OCI-LY1 (cell line): ENCODE measurements around the gene DIP2C.
"Not testable (repeated sequence)": the region's sequence is repeated elsewhere in the genome, so short reads cannot be mapped to it uniquely, and the experiment has no call there.

Experiments
- H2AFZ ChIP-seq: fragments of 200-600 bp; sonication (generic), shearing (Covaris generic); 2 replicates; pipeline ENCODE4 v1.6.0; 2014; ENCODE audit warnings: antibody characterized with exemption, mild to moderate bottlenecking, low read length
- H3F3A ChIP-seq: fragments of 200-600 bp; sonication (generic), shearing (Covaris generic); 2 replicates; pipeline ENCODE4 v1.6.0; 2014; ENCODE audit warnings: mild to moderate bottlenecking, antibody characterized with exemption, low read length, moderate library complexity; ENCODE audit not compliant: insufficient read depth
- H3K27ac ChIP-seq: fragments of 200-600 bp; sonication (generic); 2 replicates; pipeline ENCODE4 v1.5.1; 2014; ENCODE audit warnings: low read length, mixed run types, mild to moderate bottlenecking, low read depth; ENCODE audit not compliant: poor library complexity, severe bottlenecking
- H3K27me3 ChIP-seq: fragments of 200-600 bp; sonication (generic); 2 replicates; pipeline ENCODE4 v1.6.0; 2014; ENCODE audit warnings: antibody characterized with exemption, mild to moderate bottlenecking, low read length, moderate library complexity; ENCODE audit not compliant: insufficient read depth
- H3K36me3 ChIP-seq: fragments of 200-600 bp; sonication (generic); 2 replicates; pipeline ENCODE4 v1.6.1; 2014; ENCODE audit warnings: mild to moderate bottlenecking, antibody characterized with exemption, low read length, moderate library complexity, mixed read lengths; ENCODE audit not compliant: insufficient read depth
- H3K4me1 ChIP-seq: fragments of 200-600 bp; sonication (generic); 2 replicates; pipeline ENCODE4 v1.5.1; 2014; ENCODE audit warnings: mild to moderate bottlenecking, low read length, moderate library complexity; ENCODE audit not compliant: insufficient read depth, severe bottlenecking
- H3K4me2 ChIP-seq: fragments of 200-600 bp; sonication (generic), shearing (Covaris generic); 2 replicates; pipeline ENCODE4 v1.6.1; 2014; ENCODE audit warnings: low read length
- H3K4me3 ChIP-seq: fragments of 200-600 bp; sonication (generic); 2 replicates; pipeline ENCODE4 v1.5.1; 2014; ENCODE audit warnings: low read length, low read depth, mild to moderate bottlenecking, mixed read lengths; ENCODE audit not compliant: poor library complexity, severe bottlenecking
- H3K79me2 ChIP-seq: fragments of 200-600 bp; shearing (Covaris generic); 2 replicates; pipeline ENCODE4 v1.6.1; 2016; ENCODE audit warnings: mixed run types, low read length, mixed read lengths; ENCODE audit not compliant: insufficient read depth
- H3K9ac ChIP-seq: fragments of 200-600 bp; sonication (generic), shearing (Covaris generic); 2 replicates; pipeline ENCODE4 v1.6.1; 2014; ENCODE audit warnings: mild to moderate bottlenecking, low read length, mixed read lengths
- H3K9me2 ChIP-seq: fragments of 200-600 bp; sonication (generic), shearing (Covaris generic); 2 replicates; pipeline ENCODE4 v1.6.1; 2014; ENCODE audit warnings: low read depth, mild to moderate bottlenecking, low read length, mixed read lengths
- H3K9me3 ChIP-seq: fragments of 200-600 bp; shearing (Covaris generic); 2 replicates; pipeline ENCODE4 v1.6.1; 2014; ENCODE audit warnings: low read length, mixed read lengths
- H4K20me1 ChIP-seq: fragments of 200-600 bp; sonication (generic), shearing (Covaris generic); 2 replicates; pipeline ENCODE4 v1.6.0; 2016; ENCODE audit warnings: mild to moderate bottlenecking, low read length; ENCODE audit not compliant: insufficient read depth
- EZH2 ChIP-seq: fragments of 200-600 bp; sonication (generic), shearing (Covaris generic); IDR thresholded peaks from 2 replicates; pipeline ENCODE4 v1.8.0; 2017; ENCODE audit warnings: borderline replicate concordance, mixed run types, mild to moderate bottlenecking, antibody characterized with exemption, low read length, moderate library complexity, mixed read lengths
- TF ChIP-seq, protein P1 (sequence below): fragments of 200-600 bp; sonication (generic), shearing (Covaris generic); IDR thresholded peaks from 2 replicates; pipeline ENCODE4 v1.5.1; 2017; ENCODE audit warnings: mild to moderate bottlenecking, antibody characterized with exemption, low read length, moderate library complexity, mixed read lengths

Gene DIP2C

DNA sequence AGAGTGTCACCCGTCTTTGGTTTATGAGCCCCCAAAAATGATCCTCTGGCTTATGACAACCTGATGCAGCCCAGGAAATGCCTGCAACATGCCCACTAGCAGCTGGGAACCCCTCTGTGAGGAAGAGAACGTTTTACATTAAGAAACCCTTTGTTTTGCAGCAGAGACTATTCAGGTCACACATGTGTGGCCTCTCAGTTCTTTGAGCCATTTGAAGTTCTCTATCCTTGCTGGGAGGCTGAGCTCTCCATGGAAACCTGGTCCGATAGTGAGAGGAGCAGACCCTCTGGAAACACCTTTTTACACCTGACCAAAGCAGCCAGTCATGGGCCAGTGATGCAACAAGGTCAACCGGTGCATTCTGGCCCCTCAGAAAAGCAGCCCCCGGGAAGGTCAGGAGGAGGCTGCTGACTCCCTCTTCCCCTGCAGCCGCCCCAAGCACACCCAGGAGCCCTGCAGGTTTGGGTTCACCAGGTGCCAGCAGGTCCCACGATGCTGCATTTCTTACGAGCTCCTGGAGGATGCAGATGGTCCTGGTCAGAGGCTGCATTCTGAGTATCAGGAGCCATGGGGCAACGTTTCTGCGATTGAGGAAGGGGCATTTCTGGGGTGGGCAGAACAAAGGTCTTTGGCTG is 419.9 kb downstream of the DIP2C start:
- no peaks in the 10 kb centered on the region for H3K79me2 ChIP-seq
- H3K4me2 ChIP-seq: no peak overlapping the region
- no peak overlapping the region for H2AFZ ChIP-seq
- no peaks in the 10 kb centered on the region for H3K27me3 ChIP-seq
- peaks cover 13% of the 10 kb centered on the region for H3K36me3 ChIP-seq
- no peaks in the 10 kb centered on the region for H3F3A ChIP-seq
- no peaks in the 10 kb centered on the region for H3K9me2 ChIP-seq
- no peaks in the 10 kb centered on the region for H3K9me3 ChIP-seq
- no peaks in the 10 kb centered on the region for H4K20me1 ChIP-seq
- no peak overlapping the region for H3K4me3 ChIP-seq
- H3K4me1 ChIP-seq: peaks cover 12% of the 10 kb centered on the region
- no peak overlapping the region for H3K9ac ChIP-seq
- no peak overlapping the region for H3K27ac ChIP-seq
- TF ChIP-seq, protein P1, sequence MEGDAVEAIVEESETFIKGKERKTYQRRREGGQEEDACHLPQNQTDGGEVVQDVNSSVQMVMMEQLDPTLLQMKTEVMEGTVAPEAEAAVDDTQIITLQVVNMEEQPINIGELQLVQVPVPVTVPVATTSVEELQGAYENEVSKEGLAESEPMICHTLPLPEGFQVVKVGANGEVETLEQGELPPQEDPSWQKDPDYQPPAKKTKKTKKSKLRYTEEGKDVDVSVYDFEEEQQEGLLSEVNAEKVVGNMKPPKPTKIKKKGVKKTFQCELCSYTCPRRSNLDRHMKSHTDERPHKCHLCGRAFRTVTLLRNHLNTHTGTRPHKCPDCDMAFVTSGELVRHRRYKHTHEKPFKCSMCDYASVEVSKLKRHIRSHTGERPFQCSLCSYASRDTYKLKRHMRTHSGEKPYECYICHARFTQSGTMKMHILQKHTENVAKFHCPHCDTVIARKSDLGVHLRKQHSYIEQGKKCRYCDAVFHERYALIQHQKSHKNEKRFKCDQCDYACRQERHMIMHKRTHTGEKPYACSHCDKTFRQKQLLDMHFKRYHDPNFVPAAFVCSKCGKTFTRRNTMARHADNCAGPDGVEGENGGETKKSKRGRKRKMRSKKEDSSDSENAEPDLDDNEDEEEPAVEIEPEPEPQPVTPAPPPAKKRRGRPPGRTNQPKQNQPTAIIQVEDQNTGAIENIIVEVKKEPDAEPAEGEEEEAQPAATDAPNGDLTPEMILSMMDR: no peak
- no peak for TF ChIP-seq EZH2

- Histone ChIP-seq H3K27ac (no peak overlapping the region), H3K79me2 (no peaks in the 10 kb centered on the region), H3K9me2 (no peaks in the 10 kb centered on the region), H3K36me3 (peaks cover 12% of the 10 kb centered on the region), H3K4me3 (no peak overlapping the region), H3K4me1 (peaks cover 12% of the 10 kb centered on the region), H2AFZ (no peak overlapping the region), H3K9ac (no peak overlapping the region), H3K9me3 (peaks cover 4% of the 10 kb centered on the region), H3K4me2 (no peak overlapping the region), H3F3A (no peaks in the 10 kb centered on the region), H3K27me3 (no peaks in the 10 kb centered on the region), H4K20me1 (no peaks in the 10 kb centered on the region)
- TF ChIP-seq, protein P1: no peak
- TF ChIP-seq EZH2: no peak
Measured at GRCh38 chr10:267705-268104, 421.8 kb downstream of the DIP2C start.

DNA sequence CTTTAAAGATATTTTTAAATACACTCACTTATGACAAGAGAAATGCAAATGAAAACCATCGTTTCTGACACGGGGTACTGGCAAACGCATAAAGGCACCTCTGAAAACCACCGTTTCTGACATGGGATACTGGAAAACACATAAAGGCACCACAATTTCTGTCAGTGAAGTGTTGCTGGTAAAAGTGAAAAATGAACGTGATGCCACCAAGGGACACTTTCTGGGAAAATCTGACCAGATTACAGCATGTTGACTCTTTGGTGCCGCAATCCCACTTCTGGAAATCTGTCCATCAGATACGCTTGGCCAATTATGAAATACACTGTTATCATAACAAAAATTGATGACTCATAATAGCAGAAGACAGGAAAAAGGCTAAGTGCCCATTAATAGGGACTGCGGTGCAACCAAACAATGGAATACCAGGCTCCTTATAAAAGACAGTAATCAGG is 422.5 kb downstream of the DIP2C start:
- Histone ChIP-seq H3K4me2 (no peak overlapping the region), H3K4me3 (no peak overlapping the region), H3K9ac (no peak overlapping the region), H2AFZ (no peak overlapping the region), H3F3A (no peaks in the 10 kb centered on the region), H3K27ac (peak overlapping the region; percentile 31), H3K4me1 (peaks cover 16% of the 10 kb centered on the region), H3K79me2 (no peaks in the 10 kb centered on the region), H3K9me3 (peaks cover 9% of the 10 kb centered on the region), H3K27me3 (no peaks in the 10 kb centered on the region), H3K9me2 (no peaks in the 10 kb centered on the region), H4K20me1 (no peaks in the 10 kb centered on the region), H3K36me3 (peaks cover 16% of the 10 kb centered on the region)
- TF ChIP-seq, protein P1: no peak
- TF ChIP-seq EZH2: no peak

GRCh38 chr10:265816-266588 is 423.5 kb downstream of the DIP2C start:
- not testable (repeated sequence) for H3K9me2 ChIP-seq, H2AFZ ChIP-seq, H3F3A ChIP-seq, H3K4me2 ChIP-seq, H3K79me2 ChIP-seq, H3K4me3 ChIP-seq, H3K27ac ChIP-seq, H3K27me3 ChIP-seq, H3K9me3 ChIP-seq, H4K20me1 ChIP-seq, H3K9ac ChIP-seq
- H3K4me1 ChIP-seq: peaks cover 26% of the 10 kb centered on the region
- peaks cover 20% of the 10 kb centered on the region for H3K36me3 ChIP-seq

DNA sequence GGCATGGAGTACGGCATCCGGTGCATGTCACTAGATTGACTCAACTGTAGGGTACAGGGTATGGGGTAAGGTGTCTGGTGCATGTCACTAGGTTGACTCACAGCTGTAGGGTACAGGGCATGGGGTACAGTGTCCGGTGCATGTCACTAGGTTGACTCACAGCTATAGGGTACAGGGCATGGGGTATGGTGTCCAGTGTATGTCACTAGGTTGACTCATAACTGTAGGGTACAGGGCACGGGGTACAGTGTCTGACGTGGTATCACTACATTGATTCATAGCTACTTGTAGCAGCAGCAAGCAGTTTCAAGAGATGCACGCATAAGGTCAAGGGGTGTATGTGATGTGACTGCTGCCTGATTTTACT is 424.4 kb downstream of the DIP2C start:
- H3K27me3 ChIP-seq, H4K20me1 ChIP-seq, H3K79me2 ChIP-seq, H3K4me2 ChIP-seq, H3K27ac ChIP-seq, H3F3A ChIP-seq, H3K4me3 ChIP-seq, H3K9ac ChIP-seq, H3K9me2 ChIP-seq, H3K9me3 ChIP-seq, H2AFZ ChIP-seq: not testable (repeated sequence)
- peaks cover 33% of the 10 kb centered on the region for H3K4me1 ChIP-seq
- H3K36me3 ChIP-seq: peaks cover 20% of the 10 kb centered on the region
